Duodenal mucosa (tissue), 2 donors: Measurements from ENCODE around the gene RNF19B.

Source experiments
- H3K27ac ChIP-seq: one replicate; pipeline ENCODE4 v1.7.0; 2013; ENCODE audit warnings: low read depth, low read length
- H3K27me3 ChIP-seq, 2 donors: one replicate each; pipeline ENCODE4 v1.7.0; 2013; ENCODE audit warnings: low read length in 2 of 2, control low read depth in 1 of 2; ENCODE audit not compliant: insufficient read depth in 2 of 2, control insufficient read depth in 1 of 2
- H3K36me3 ChIP-seq, 2 donors: one replicate each; pipeline ENCODE4 v1.7.0; 2013; ENCODE audit warnings: low read length in 2 of 2, control low read depth in 1 of 2; ENCODE audit not compliant: insufficient read depth in 2 of 2, control insufficient read depth in 1 of 2
- H3K4me1 ChIP-seq, 2 donors: one replicate each; pipeline ENCODE4 v1.7.0; 2013; ENCODE audit warnings: low read length in 2 of 2, control low read depth in 1 of 2; ENCODE audit not compliant: insufficient read depth in 2 of 2, control insufficient read depth in 1 of 2
- H3K4me3 ChIP-seq, 2 donors: one replicate each; pipeline ENCODE4 v1.7.0; 2013; ENCODE audit warnings: low read length in 2 of 2, low read depth in 1 of 2
- H3K9ac ChIP-seq, 2 donors: one replicate each; pipeline ENCODE4 v1.7.0; 2013; ENCODE audit warnings: low read length in 2 of 2, low read depth in 1 of 2
- H3K9me3 ChIP-seq, 2 donors: one replicate each; pipeline ENCODE4 v1.7.0; 2013; ENCODE audit warnings: low read length in 2 of 2, control low read depth in 1 of 2; ENCODE audit not compliant: control insufficient read depth in 1 of 2

The RNF19B gene

DNA sequence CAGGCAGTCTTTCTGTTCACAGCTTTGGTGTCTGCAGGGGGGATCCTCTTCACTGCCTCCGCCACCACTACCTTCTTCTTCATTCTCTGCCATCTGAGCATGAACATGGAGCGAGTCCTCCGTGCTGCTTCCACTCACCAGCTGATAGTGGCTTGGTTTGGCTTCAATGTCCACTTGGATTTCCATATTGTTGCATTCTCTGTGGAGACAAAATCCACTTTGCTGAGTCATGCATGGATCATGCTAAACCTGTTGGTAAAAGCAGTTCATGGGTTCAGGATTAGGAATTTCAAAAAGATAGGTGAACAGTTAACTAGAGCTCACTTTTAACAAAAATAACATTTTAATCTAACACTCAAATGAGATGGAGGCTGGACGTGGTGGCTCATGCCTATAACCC lies 27.5 kb downstream of the RNF19B start:
- peaks cover 45 to 54% of the 10 kb centered on the region in 2 donors for H3K4me1 ChIP-seq
- no peak overlapping the region for H3K4me3 ChIP-seq
- H3K9me3 ChIP-seq: no peaks in the 10 kb centered on the region
- peaks cover 31 to 38% of the 10 kb centered on the region in 2 donors for H3K36me3 ChIP-seq
- no peak overlapping the region for H3K9ac ChIP-seq
- no peaks in the 10 kb centered on the region for H3K27me3 ChIP-seq
- no peak overlapping the region for H3K27ac ChIP-seq

GRCh38 chr1:32934535-32934934 lies 30.1 kb downstream of the RNF19B start:
- H3K9ac ChIP-seq: peak overlapping the region in 1 of 2 donors; percentile 15
- no peak overlapping the region for H3K27ac ChIP-seq
- no peak overlapping the region for H3K4me3 ChIP-seq
- H3K27me3 ChIP-seq: no peaks in the 10 kb centered on the region
- H3K4me1 ChIP-seq: peaks cover 30 to 35% of the 10 kb centered on the region in 2 donors
- H3K36me3 ChIP-seq: peaks cover 23 to 25% of the 10 kb centered on the region in 2 donors
- no peaks in the 10 kb centered on the region for H3K9me3 ChIP-seq

GRCh38 chr1:32933742-32934322 lies 30.8 kb downstream of the RNF19B start:
- no peaks in the 10 kb centered on the region for H3K9me3 ChIP-seq
- H3K4me1 ChIP-seq: peaks cover 26 to 31% of the 10 kb centered on the region in 2 donors
- H3K27ac ChIP-seq: peak overlapping the region; percentile 68
- H3K27me3 ChIP-seq: no peaks in the 10 kb centered on the region
- peak overlapping the region; percentile 44 to 54 for H3K9ac ChIP-seq
- no peak overlapping the region for H3K4me3 ChIP-seq
- peaks cover 19 to 25% of the 10 kb centered on the region in 2 donors for H3K36me3 ChIP-seq

DNA sequence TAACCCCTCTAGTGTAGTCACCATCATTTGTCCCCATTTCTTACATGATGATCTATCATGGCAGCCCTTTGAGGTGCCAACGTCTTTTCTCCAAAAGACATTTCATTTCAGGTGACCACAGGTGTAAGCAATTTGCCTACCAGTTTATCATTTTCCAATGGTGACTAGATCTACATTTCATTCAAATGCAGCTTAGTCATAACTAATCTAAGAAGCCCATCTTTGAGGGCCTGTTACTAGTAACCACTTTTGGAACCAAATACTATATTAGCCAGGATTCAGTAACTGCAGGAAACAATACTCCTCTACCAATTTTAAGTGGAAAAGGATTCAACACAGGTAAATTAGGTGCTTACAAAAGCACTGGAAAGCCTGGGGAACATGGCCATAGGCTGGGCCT lies 32.8 kb downstream of the RNF19B start:
- no peaks in the 10 kb centered on the region for H3K27me3 ChIP-seq
- H3K9ac ChIP-seq: no peak overlapping the region
- H3K4me1 ChIP-seq: peaks cover 21 to 27% of the 10 kb centered on the region in 2 donors
- H3K27ac ChIP-seq: no peak overlapping the region
- no peak overlapping the region for H3K4me3 ChIP-seq
- peaks cover 2 to 5% of the 10 kb centered on the region in 2 donors for H3K36me3 ChIP-seq
- no peaks in the 10 kb centered on the region for H3K9me3 ChIP-seq

DNA sequence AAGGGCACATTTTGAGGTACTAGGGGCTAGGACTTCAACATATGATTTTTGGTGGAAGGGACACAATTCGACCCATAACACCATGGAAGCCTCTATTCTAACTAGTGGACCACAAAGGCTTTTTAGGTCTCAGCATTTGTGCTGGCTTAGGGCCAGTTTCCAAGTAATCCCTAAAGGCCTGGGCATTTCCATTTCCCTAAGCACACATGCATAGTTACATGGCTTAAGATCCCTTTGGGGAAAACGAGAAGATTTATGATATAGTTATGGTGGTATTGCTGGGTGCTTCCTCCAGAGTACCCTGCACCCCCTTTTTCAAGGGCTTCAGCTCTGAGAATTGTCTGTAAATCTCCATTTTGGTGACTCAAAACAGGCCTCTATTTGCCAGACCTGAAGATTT lies 35.2 kb downstream of the RNF19B start:
- no peaks in the 10 kb centered on the region for H3K36me3 ChIP-seq
- H3K27me3 ChIP-seq: no peaks in the 10 kb centered on the region
- no peaks in the 10 kb centered on the region for H3K9me3 ChIP-seq
- no peak overlapping the region for H3K9ac ChIP-seq
- H3K27ac ChIP-seq: no peak overlapping the region
- peaks cover 20 to 32% of the 10 kb centered on the region in 2 donors for H3K4me1 ChIP-seq
- no peak overlapping the region for H3K4me3 ChIP-seq

DNA sequence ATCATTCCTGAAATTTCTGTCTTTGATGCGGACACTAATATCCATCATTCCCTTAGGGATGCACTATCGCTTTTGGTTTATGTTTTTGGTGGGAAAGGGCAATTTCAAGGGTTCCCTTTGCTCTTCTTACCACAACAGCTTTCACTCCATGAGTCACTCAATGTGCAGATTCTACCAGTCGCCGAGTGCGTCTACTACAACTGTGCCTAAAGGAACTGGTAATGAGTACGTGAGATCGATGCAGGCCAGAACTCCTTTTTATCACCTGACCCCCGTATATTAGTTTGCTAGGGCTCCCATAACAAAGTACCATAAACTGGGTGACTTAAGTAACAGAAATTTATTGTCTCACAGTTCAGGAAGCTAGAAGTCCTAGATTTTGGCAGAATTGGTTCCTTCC lies 35.9 kb downstream of the RNF19B start:
- Histone ChIP-seq H3K9me3 (no peaks in the 10 kb centered on the region), H3K36me3 (no peaks in the 10 kb centered on the region)

DNA sequence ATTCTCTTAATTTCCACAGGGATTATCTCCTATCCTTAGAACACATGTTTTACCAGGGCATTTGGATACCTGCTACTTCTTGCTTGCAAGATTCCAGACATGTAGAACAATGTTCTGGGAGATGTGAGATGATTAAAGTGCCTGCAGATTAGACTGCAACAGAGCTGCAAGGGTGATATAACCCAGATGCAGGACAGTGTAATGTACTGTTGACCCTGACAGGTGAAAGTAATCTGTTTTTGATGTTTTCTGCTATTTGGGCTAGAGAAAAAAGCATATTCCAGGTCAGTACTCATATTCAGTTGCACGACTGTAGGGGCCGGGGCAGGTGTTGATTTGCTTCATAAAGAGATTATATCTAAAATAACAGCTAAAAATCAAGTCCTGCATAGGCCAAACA lies 36.3 kb downstream of the RNF19B start:
- no peak overlapping the region for H3K9ac ChIP-seq
- no peaks in the 10 kb centered on the region for H3K27me3 ChIP-seq
- no peak overlapping the region for H3K4me3 ChIP-seq
- H3K4me1 ChIP-seq: peaks cover 14 to 23% of the 10 kb centered on the region in 2 donors
- H3K27ac ChIP-seq: no peak overlapping the region
- H3K9me3 ChIP-seq: no peaks in the 10 kb centered on the region
- no peaks in the 10 kb centered on the region for H3K36me3 ChIP-seq

More for the DNA sequence above, 35.9 kb downstream of the RNF19B start:
- Histone ChIP-seq H3K9ac (no peak overlapping the region), H3K27ac (no peak overlapping the region), H3K4me3 (no peak overlapping the region), H3K27me3 (no peaks in the 10 kb centered on the region), H3K4me1 (peaks cover 18 to 27% of the 10 kb centered on the region in 2 donors)

- H3K27ac ChIP-seq: no peak overlapping the region
- peaks cover 14 to 22% of the 10 kb centered on the region in 2 donors for H3K4me1 ChIP-seq
- no peak overlapping the region for H3K9ac ChIP-seq
- H3K27me3 ChIP-seq: no peaks in the 10 kb centered on the region
- H3K9me3 ChIP-seq: no peaks in the 10 kb centered on the region
- H3K4me3 ChIP-seq: no peak overlapping the region
- no peaks in the 10 kb centered on the region for H3K36me3 ChIP-seq
Observed at GRCh38 chr1:32927441-32927840, 37.2 kb downstream of the RNF19B start.

DNA sequence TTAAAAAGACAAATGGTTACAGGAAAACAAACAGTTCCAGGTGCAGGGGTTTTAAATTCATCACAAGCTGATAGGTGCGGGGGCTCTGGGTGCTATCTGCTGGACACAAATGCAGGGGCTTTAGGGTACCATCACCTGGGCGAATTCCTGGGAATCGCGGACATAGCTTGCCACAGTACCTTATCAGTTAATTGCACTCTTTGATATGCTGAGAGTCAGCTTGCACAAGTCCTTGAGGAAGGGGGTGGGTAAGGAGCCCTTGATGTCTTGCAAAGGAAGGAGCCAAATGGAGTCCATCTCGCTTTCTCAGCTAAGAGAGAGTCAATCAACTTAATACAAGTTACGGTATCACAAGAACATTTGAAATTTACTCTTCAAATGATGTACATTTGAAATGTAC lies 38.0 kb downstream of the RNF19B start:
- Histone ChIP-seq H3K27ac (no peak overlapping the region), H3K4me1 (peaks cover 14 to 22% of the 10 kb centered on the region in 2 donors), H3K27me3 (no peaks in the 10 kb centered on the region), H3K36me3 (no peaks in the 10 kb centered on the region), H3K9me3 (no peaks in the 10 kb centered on the region), H3K9ac (no peak overlapping the region), H3K4me3 (no peak overlapping the region)

- no peak overlapping the region for H3K27ac ChIP-seq
- no peaks in the 10 kb centered on the region for H3K36me3 ChIP-seq
- no peaks in the 10 kb centered on the region for H3K9me3 ChIP-seq
- peaks cover 0 to 3% of the 10 kb centered on the region in 2 donors for H3K27me3 ChIP-seq
- peak overlapping the region; percentile 2 to 49 for H3K9ac ChIP-seq
- peak overlapping the region; percentile 8 to 50 for H3K4me3 ChIP-seq
- peaks cover 14 to 22% of the 10 kb centered on the region in 2 donors for H3K4me1 ChIP-seq
Observed at GRCh38 chr1:32925403-32926162, 39.0 kb downstream of the RNF19B start.
